Heart left ventricle (tissue), 16 donors: Measurements from ENCODE around the gene IDH3G. TPM values are rescaled to one million over a fixed set of nuclear protein-coding genes. Genes with fewer than 3 reads are reported as not detected.

Experiments
- ATAC-seq, 4 donors: fragments of 200-7000 bp; cut with Tn5 transposase; one replicate each; pipeline ENCODE4 v1.9.1; 2020 to 2022; ENCODE audit warnings: moderate library complexity in 4 of 4, mild to moderate bottlenecking in 3 of 4, moderate number of reproducible peaks in 1 of 4
- DNase-seq, 5 donors: peaks; one replicate each; pipeline ENCODE4 v3.0.0-alpha.2; 2020
- H3K27ac ChIP-seq, 12 donors: fragments of 200-600 bp; sonication (generic) in 4 of 12; one replicate each; pipeline versions ENCODE4 v1.5.0 to v1.8.0; 2016 to 2022; ENCODE audit warnings: mild to moderate bottlenecking in 2 of 12
- H3K27me3 ChIP-seq, 9 donors: fragments of 200-600 bp; sonication (generic) in 2 of 9; one replicate each; pipeline versions ENCODE4 v1.5.1 to v1.8.0; 2016 to 2022; ENCODE audit warnings: mild to moderate bottlenecking in 3 of 9
- H3K36me3 ChIP-seq, 9 donors: fragments of 200-600 bp; sonication (generic) in 2 of 9; one replicate each; pipeline versions ENCODE4 v1.5.0 to v1.8.0; 2018 to 2022; ENCODE audit warnings: mild to moderate bottlenecking in 2 of 9
- H3K4me1 ChIP-seq, 12 donors: fragments of 200-600 bp; sonication (generic) in 4 of 12; one replicate each; pipeline versions ENCODE4 v1.5.0 to v1.8.0; 2016 to 2022; ENCODE audit warnings: mild to moderate bottlenecking in 3 of 12
- H3K4me3 ChIP-seq, 12 donors: fragments of 200-600 bp; sonication (generic) in 4 of 12; one replicate each; pipeline versions ENCODE4 v1.5.0 to v1.8.0; 2017 to 2022; ENCODE audit warnings: mild to moderate bottlenecking in 9 of 12, moderate library complexity in 4 of 12
- H3K9me3 ChIP-seq, 12 donors: fragments of 200-600 bp; sonication (generic) in 4 of 12; one replicate each; pipeline versions ENCODE4 v1.5.0 to v1.8.0; 2016 to 2022; ENCODE audit warnings: mild to moderate bottlenecking in 1 of 12
- CTCF ChIP-seq, 12 donors: fragments of 200-600 bp; sonication (generic) in 4 of 12; IDR thresholded peaks; one replicate each; pipeline versions ENCODE4 v1.5.0 to v1.8.0; 2018 to 2022; ENCODE audit warnings: antibody characterized with exemption in 12 of 12, mild to moderate bottlenecking in 5 of 12
- POLR2A ChIP-seq, 2 donors: fragments of 450-650 bp; IDR thresholded peaks; one replicate each; pipeline ENCODE4 v1.6.1; 2017; ENCODE audit warnings: antibody characterized with exemption in 2 of 2, mild to moderate bottlenecking in 2 of 2, moderate library complexity in 2 of 2
- WGBS, 4 donors: extraction: QIAGEN DNeasy Blood & Tissue Kit in 2 of 4; methylation state at CpG; one replicate each; pipeline versions ENCODE4 v1.1.5 to v1.1.7; 2013 to 2018; 5-methylcytosine and 5-hydroxymethylcytosine counted together
- intact Hi-C, 10 donors: fragments of 100-400 bp; cut with DNase I; formaldehyde crosslinking; loops; one replicate each; pipeline versions ENCODE4 v1.11.1 to v1.14.2; 2022
- long read RNA-seq, 3 donors: library from polyadenylated mRNA; unstranded; transcript quantifications; one replicate each; pipeline ENCODE4 v2.0.0, GENCODE V29; 2020 to 2021
- polyA plus RNA-seq, 2 donors: library from polyadenylated mRNA; stranded (reverse); fragments of 200-250 nt; gene quantifications; one replicate each; pipeline ENCODE4 v1.2.3, GENCODE V29; 2013
- total RNA-seq, 9 donors: library from RNA; depleted of rRNA in 2 of 9; stranded (reverse); fragments of >200 nt in 2 of 9; fragmentation: NEBNext Ultra II Directional in 3 of 9; extraction: Animal tissue kit (Norgen Biotek cat#: 25700) in 3 of 9; gene quantifications; one replicate each; pipeline versions ENCODE4 v1.1.0 to v1.2.4, GENCODE V29; 2016 to 2023
- donor health status: ischemic (EF 13 %, LVEDD 7.1; RV severe dilation, severe dysfunction).
- donor health status: healthy with polysubstance abuse.
- donor health status: DM: no; HTN: yes; CAD: no.
- donor health status: DM: no; HTN: no; CAD: no.
- donor health status: ischemic (EF 25% LVEDD 6.9; RV normal size, moderate dysfunction).
- donor health status: ischemic (EF 25% LVEDD 5.7; RV mildly dilated, moderate dysfunction).
- donor health status: healthy.
- donor health status: DM: yes; HTN: yes; CAD: no.
- donor health status: ischemic (EF 35%, LVEDD 5.7; RV mildly dilated, moderate dysfunction).
- donor health status: nonischemic (EF 11% LVEDD 7.7; RV severe dilation, severe dysfunction).
- donor health status: DM: yes; HTN: yes; CAD: no.
- donor health status: PGD.
- donor health status: ischemic (EF 29% LVEDD 5.4; RV normal size, mild dysfunction).
- donor health status: nonischemic (EF 23%, LVEDD 6.1; RV moderate dilation, normal function).

The IDH3G gene
- 100 to 1,000 TPM in 2 of 9 donors, 10 to 100 TPM in 7; 58.1 to 162 (median 71.2) TPM for total RNA-seq
- polyA plus RNA-seq = 10 to 100 TPM; 76.5 to 78.6 TPM
- long read RNA-seq, donor 1, partial matches to known transcripts = 9 of 105 reads
- long read RNA-seq, donor 1, other reads (novel, unspliced or antisense) = 96 of 105 reads
- long read RNA-seq, donor 2, partial matches to known transcripts = 20 of 408 reads
- long read RNA-seq, donor 2, other reads (novel, unspliced or antisense) = 388 of 408 reads
- long read RNA-seq, donor 3, partial matches to known transcripts = 19 of 95 reads
- long read RNA-seq, donor 3, other reads (novel, unspliced or antisense) = 76 of 95 reads

DNA sequence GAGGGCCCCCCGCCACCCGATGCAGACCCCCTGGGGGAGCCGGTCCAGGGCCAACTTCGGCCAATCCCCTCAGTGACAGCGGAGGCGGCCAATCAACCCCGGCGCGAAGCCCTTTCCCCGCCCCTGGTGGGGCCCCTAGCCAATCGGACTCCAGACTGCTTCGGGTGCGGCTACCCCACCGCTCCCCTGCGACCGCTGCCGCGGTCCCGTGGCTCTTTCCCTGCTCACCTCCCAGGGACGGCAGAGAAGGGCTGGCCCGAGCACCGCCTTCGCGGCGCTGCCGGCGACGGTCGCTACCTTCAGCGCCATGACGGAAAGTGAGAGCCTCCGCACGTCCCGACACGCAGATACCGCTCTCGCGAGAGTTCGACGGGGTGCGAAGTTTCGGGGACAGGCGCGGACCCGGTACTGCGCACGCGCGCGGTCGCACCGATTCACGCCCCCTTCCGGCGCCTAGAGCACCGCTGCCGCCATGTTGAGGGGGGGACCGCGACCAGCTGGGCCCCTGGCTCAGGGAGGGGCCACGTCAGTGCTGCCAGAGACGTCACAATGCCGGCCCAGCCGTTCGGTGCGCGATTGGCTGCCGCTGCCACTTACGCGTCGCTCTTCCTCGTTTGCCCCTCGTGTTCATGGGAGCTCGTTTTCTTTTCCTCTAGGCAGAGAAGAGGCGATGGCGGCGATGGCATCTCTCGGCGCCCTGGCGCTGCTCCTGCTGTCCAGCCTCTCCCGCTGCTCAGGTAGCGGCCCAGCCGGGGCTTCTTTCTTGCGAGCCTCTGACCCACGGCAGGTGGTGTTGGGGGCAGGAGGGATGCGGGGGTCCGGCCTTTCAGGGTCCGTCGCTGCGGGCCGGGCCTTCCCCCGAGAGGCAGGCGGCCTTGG lies at the start of gene IDH3G, which contains the start of gene SSR4:
Gene IDH3G, minus strand, starts transcription at position 358 of the 879 bp plus-strand sequence. Its CDS starts 49 bp downstream, at position 309.
Gene SSR4, plus strand, starts transcription at position 651 of the 879 bp plus-strand sequence. Its CDS starts 20 bp downstream, at position 671.
- 0 to 39% (median 16%) methylated on average over 48 to 92 of the region's 92 CpGs for WGBS, 4 donors

GRCh38 chrX:153836921-153837320 lies 42.7 kb upstream of the IDH3G start:
- 85 to 93% (median 89%) methylated on average over 6 of the region's 6 CpGs for WGBS, 4 donors
- TF ChIP-seq POLR2A (IDR thresholded peaks at IDR 0.05) (no peak), CTCF (IDR thresholded peaks at IDR 0.05) (no peak)
- Histone ChIP-seq H3K27me3 (peaks cover 0 to 70% (median 0%) of the 10 kb centered on the region in 9 donors), H3K4me1 (no peaks in the 10 kb centered on the region), H3K4me3 (no peak overlapping the region), H3K36me3 (no peaks in the 10 kb centered on the region), H3K27ac (no peak overlapping the region), H3K9me3 (no peaks in the 10 kb centered on the region)
- DNase-seq (no peak), ATAC-seq (no peak)
- intact Hi-C loops = loop anchor here in 2 of 10 donors (10.0 kb wide), 1 partner anchor 68 kb away; the partner anchor contains the start of gene AVPR2 (in 2 of the 2)

More for the DNA sequence above, at the start of gene IDH3G, which contains the start of gene SSR4:
- H3K4me3 ChIP-seq = peak within 1 kb of the TSS; percentile 46 to 91 (median 74)
- peaks cover 0 to 37% (median 20%) of the 10 kb centered on the region in 12 donors for H3K4me1 ChIP-seq
- peaks cover 0 to 31% (median 17%) of the 10 kb centered on the region in 9 donors for H3K36me3 ChIP-seq
- intact Hi-C loops = loop anchor here in 3 of 10 donors (5.0 to 10.0 kb wide), 2 partner anchors 131 to 133 kb away; partner anchors contain the start of gene ARHGAP4 (in 3 of the 3)
- ATAC-seq = peak; percentile 94 to 97 (median 96)
- peak; percentile 92 to 96 (median 93) for DNase-seq
- TF ChIP-seq POLR2A (IDR thresholded peaks at IDR 0.05) (peak in 1 of 2 donors; percentile 46), CTCF (IDR thresholded peaks at IDR 0.05) (peak in 8 of 12 donors; percentile 9 to 58 (median 33))
- H3K27me3 ChIP-seq = peaks cover 0 to 4% (median 0%) of the 10 kb centered on the region in 9 donors
- peak within 1 kb of the TSS; percentile 86 to 99 (median 96) for H3K27ac ChIP-seq
- peaks cover 0 to 36% (median 0%) of the 10 kb centered on the region in 12 donors for H3K9me3 ChIP-seq

GRCh38 chrX:153832728-153833127 lies 38.6 kb upstream of the IDH3G start:
- no peak for TF ChIP-seq POLR2A (IDR thresholded peaks at IDR 0.05)
- no peak for TF ChIP-seq CTCF (IDR thresholded peaks at IDR 0.05)
- no peak for DNase-seq
- intact Hi-C loops = loop anchor here in 2 of 10 donors (10.0 kb wide), 1 partner anchor 72 kb away; the partner anchor contains the start of gene AVPR2 (in 2 of the 2)
- Histone ChIP-seq H3K27me3 (peaks cover 0 to 67% (median 0%) of the 10 kb centered on the region in 9 donors), H3K4me1 (peaks cover 0 to 23% (median 0%) of the 10 kb centered on the region in 12 donors), H3K9me3 (no peaks in the 10 kb centered on the region), H3K27ac (no peak overlapping the region), H3K36me3 (no peaks in the 10 kb centered on the region), H3K4me3 (no peak overlapping the region)
- ATAC-seq = no peak
- 73 to 86% (median 78%) methylated on average over 9 to 10 of the region's 10 CpGs for WGBS, 4 donors
